VCaP (cell line): Measurements from ENCODE around the gene SLC37A3.
A peak's percentile ranks its signal among the peaks of the same experiment; 100 is the strongest.
"Not testable (repeated sequence)": the region's sequence is repeated elsewhere in the genome, so short reads cannot be mapped to it uniquely, and the experiment has no call there.

Experiments
- H3K27ac ChIP-seq: fragments of 450-650 bp; 2 replicates; pipeline ENCODE4 v1.5.1; 2017
- CTCF ChIP-seq: fragments of 450-650 bp; conservative IDR thresholded peaks from 2 replicates; pipeline ENCODE4 v1.5.1; 2017; ENCODE audit warnings: mild to moderate bottlenecking, moderate library complexity

SLC37A3 gene

DNA sequence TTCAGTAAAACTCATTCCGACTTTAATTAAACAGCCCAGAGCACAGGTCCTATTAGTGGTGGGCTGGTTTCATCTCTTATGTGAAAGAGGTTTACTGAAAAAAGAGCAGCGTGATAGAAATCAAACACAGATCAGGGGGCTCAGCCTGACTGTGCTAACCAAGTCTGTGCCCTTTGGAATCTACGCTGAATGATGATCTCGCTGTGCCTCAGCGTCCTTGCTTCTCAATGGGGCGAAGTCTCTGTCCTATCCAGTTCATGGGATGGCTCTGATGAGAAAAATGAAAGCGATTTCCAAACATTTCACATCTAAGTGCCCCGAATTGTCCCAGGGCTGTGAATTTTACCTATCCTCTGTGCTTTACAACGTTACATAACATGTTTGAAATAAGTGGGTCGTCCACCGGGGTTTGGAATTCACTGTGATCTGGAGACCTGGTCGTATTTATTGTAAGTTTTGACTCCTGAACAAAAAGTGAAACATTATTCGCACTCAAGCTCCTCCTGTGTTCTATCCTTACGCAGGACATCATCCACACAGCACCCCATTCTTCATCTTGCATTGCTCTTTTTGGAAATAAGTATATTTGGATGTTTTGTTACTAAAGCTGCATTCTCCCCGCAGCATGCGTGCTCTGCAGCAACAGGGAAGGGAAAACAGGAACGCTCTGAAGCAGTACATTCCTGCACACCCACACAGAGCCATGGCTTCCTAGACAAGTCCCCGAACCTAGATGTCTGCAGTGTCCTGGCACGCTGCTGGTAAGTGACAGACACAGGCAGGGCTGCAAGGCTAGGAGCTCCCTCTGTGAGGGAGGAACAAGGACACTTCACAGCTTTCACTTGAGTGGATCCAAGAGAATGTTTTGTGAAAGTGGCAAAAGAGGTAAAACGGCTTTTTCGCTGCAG is 83.5 kb downstream of the SLC37A3 start:
- H3K27ac ChIP-seq: peak overlapping the region; percentile 50; the same call in 1 of the 2 replicates
- TF ChIP-seq CTCF: no peak

- TF ChIP-seq CTCF: no peak
- H3K27ac ChIP-seq: no peak overlapping the region
Measured at GRCh38 chr7:140312141-140312846, 86.0 kb downstream of the SLC37A3 start.

DNA sequence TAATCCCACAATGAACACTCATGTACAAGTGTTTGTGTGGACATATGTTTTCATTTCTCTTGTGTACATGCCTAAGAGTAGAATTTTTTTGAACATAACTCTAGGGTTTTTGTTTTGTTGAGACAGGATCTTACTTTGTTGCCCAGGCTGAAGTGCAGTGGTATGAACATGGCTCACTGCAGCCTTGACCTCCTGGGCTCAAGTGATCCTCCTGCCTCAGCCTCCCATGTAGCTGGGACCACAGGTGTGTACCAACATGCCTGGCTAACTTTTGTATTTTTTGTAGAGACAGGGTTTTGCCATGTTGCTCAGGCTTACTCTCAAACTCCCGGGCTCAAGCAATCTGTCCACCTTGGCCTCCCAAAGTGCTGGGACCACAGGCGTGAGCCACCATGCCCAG is 87.2 kb downstream of the SLC37A3 start:
- H3K27ac ChIP-seq: not testable (repeated sequence)

DNA sequence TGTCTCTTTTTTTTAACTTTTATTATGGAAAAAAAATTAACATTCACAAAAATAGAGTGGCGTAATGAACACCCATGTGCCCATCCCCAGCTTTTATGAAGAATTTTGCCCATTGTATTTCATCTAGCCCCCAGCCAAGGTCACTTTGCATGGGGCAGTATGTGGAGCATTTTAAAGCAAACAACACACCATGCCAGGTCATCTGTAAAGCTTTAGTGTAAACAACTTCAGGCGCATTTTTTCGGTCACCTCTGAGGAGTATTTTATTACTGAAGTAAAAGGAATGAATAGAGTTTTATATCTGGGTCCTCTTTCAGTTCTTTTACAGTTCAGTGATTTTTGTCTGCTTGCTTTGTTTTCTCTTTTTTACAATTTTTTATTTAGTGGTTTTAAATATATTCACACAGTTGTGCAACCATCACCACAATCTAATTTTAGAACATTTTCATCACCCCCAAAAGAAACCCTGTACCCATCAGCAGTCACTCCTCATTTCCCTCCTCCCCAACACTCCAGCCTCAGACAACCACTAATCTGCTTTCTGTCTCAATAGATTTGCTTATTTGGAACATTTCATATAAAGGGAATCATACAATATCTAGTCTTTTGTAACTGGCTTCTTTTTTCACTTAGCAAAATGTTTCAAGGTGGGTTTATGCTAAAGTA is 87.9 kb downstream of the SLC37A3 start:
- peak overlapping the region; percentile 2 for H3K27ac ChIP-seq
- no peak for TF ChIP-seq CTCF

GRCh38 chr7:140308060-140308459 is 90.3 kb downstream of the SLC37A3 start:
- no peak overlapping the region for H3K27ac ChIP-seq
- TF ChIP-seq CTCF: no peak

GRCh38 chr7:140304191-140304799 is 94.0 kb downstream of the SLC37A3 start:
- H3K27ac ChIP-seq: no peak overlapping the region
- TF ChIP-seq CTCF: peak; percentile 68

DNA sequence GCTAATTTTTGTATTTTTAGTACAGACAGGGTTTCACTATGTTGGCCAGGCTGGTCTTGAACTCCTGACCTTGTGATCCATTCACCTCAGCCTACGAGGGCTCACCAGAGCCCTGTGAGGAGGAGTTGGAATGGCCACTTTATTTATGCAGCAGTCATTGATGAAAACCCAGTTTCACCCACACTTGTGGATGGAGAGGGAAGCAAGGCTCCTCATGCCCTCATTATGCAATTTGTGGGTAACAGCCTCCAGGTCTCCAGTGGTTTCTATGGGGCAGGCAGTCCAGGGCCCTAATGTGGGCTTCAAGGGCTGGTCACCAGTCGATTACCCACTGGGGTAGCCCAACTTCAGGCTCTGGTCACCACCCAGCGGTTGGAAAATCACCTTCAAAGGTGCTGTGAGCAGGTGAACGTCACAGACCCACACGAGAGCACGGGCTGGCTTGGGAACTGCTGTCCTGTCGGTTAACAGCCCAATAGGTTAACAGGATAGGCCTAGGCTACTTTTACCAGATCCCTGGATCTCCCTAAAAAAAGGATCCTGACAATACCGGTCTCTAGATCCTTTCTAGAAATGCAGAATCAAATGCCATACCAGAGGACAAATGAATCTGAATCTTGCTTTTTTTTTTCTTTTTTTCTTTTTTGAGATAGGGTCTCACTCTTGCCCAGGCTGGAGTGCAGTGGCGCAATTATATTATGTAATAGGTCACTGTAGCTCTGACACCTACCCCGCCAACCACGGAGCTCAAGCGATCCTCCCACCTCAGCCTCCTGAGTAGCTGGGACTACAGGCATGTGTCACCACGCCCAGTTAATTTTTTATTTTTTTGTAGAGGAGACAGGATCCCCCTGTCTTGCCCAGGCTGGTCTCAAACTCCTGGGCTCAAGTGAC is 97.8 kb downstream of the SLC37A3 start:
- no peak overlapping the region for H3K27ac ChIP-seq
- TF ChIP-seq CTCF: no peak
